ENCODE data around the gene TMEM181. TPM values are rescaled to one million over a fixed set of nuclear protein-coding genes. Genes with fewer than 3 reads are reported as not detected.

The TMEM181 gene
- total and polyA plus RNA-seq, 2 of the 13 experiments (the other 11 are each of a cell fraction or from before 2014, with no cell fraction given) = 59.1 to 108 TPM

GRCh38 chr6:158645064-158646022 is 85.5 kb downstream of the TMEM181 start (continued):
- TF ChIP-seq MAFK (conservative IDR thresholded peaks at IDR 0.05 in 1 of 2, IDR thresholded peaks at IDR 0.05 in 1 of 2; ENCODE audit: low read length in 2 of 2) = no peak
- TF ChIP-seq FOXP4 (CRISPR knock-in tag; IDR thresholded peaks at IDR 0.05) = no peak
- TF ChIP-seq ZNF792 (CRISPR knock-in tag; IDR thresholded peaks at IDR 0.05) = no peak
- TF ChIP-seq ZNF441 (CRISPR knock-in tag; IDR thresholded peaks at IDR 0.05; ENCODE audit: borderline replicate concordance) = no peak
- no peak for TF ChIP-seq ZNF879 (CRISPR knock-in tag; IDR thresholded peaks at IDR 0.05)
- no peak for TF ChIP-seq ZBTB33 (CRISPR knock-in tag; IDR thresholded peaks at IDR 0.05)
- no peak for TF ChIP-seq SRSF9 (IDR thresholded peaks at IDR 0.05; ENCODE audit: borderline replicate concordance, insufficient read depth, low read depth, low read length, poor library complexity, severe bottlenecking)
- no peak for TF ChIP-seq ZMYM3 (CRISPR knock-in tag; IDR thresholded peaks at IDR 0.05)
- 0 out of 2 replicates have a peak, but pooled peaks have one; percentile 5 for TF ChIP-seq CERS6 (CRISPR knock-in tag; IDR thresholded peaks at IDR 0.05)
- TF ChIP-seq MTA3 (CRISPR knock-in tag; IDR thresholded peaks at IDR 0.05) = no peak
- TF ChIP-seq ZNF672 (CRISPR knock-in tag; IDR thresholded peaks at IDR 0.05) = no peak
- TF ChIP-seq SAP130 (CRISPR knock-in tag; IDR thresholded peaks at IDR 0.05; ENCODE audit: low read depth) = 0 out of 2 replicates have a peak, but pooled peaks have one; percentile 6
- TF ChIP-seq E2F5 (CRISPR knock-in tag; conservative IDR thresholded peaks at IDR 0.05) = no peak
- TF ChIP-seq ZNF577 (CRISPR knock-in tag; IDR thresholded peaks at IDR 0.05; ENCODE audit: borderline replicate concordance, low read depth) = no peak
- no peak for TF ChIP-seq ZNF574 (CRISPR knock-in tag; IDR thresholded peaks at IDR 0.05)
- no peak for TF ChIP-seq HBP1 (CRISPR knock-in tag; IDR thresholded peaks at IDR 0.05; ENCODE audit: low read depth)
- no peak for TF ChIP-seq MZF1 (CRISPR knock-in tag; IDR thresholded peaks at IDR 0.05; ENCODE audit: borderline replicate concordance)
- no peak for TF ChIP-seq RFXAP (CRISPR knock-in tag; IDR thresholded peaks at IDR 0.05; ENCODE audit: borderline replicate concordance)

Measured in HepG2 (cell line).